Naive B cell (primary cell): Measurements from ENCODE around the gene ZBTB25. TPM values are rescaled to one million over a fixed set of nuclear protein-coding genes. Genes with fewer than 3 reads are reported as not detected.

Source experiments
- ATAC-seq, 2 donors: fragments of 150-1000 bp; cut with Tn5 transposase; 2 replicates each; pipeline ENCODE4 v1.10.0; 2021; ENCODE audit warnings: low read depth in 2 of 2, mild to moderate bottlenecking in 2 of 2, moderate library complexity in 2 of 2
- DNase-seq: peaks from one replicate; pipeline ENCODE4 v3.0.0; 2022
- H3K27ac Mint-ChIP-seq, 6 donors: one replicate each; pipeline ENCODE4 v1.8.0; 2020 to 2022; ENCODE audit warnings: mild to moderate bottlenecking in 6 of 6, mixed read lengths in 6 of 6, moderate library complexity in 5 of 6, inconsistent platforms in 2 of 6
- H3K27me3 Mint-ChIP-seq, 3 donors: one replicate each; pipeline ENCODE4 v1.8.0; 2021 to 2022; ENCODE audit warnings: mixed read lengths in 3 of 3, mild to moderate bottlenecking in 1 of 3
- H3K36me3 Mint-ChIP-seq, 2 donors: one replicate each; pipeline ENCODE4 v1.8.0; 2020 to 2022; ENCODE audit warnings: mixed read lengths in 2 of 2, inconsistent platforms in 1 of 2, mild to moderate bottlenecking in 1 of 2
- H3K4me1 Mint-ChIP-seq, 3 donors: one replicate each; pipeline ENCODE4 v1.8.0; 2020 to 2022; ENCODE audit warnings: mixed read lengths in 3 of 3, inconsistent platforms in 1 of 3, mild to moderate bottlenecking in 1 of 3, moderate library complexity in 1 of 3
- H3K4me3 Mint-ChIP-seq, 8 donors: one replicate each; pipeline ENCODE4 v1.8.0; 2020 to 2022; ENCODE audit warnings: mild to moderate bottlenecking in 8 of 8, mixed read lengths in 8 of 8, moderate library complexity in 8 of 8, inconsistent platforms in 2 of 8
- H3K9me3 Mint-ChIP-seq, 7 donors: one replicate each; pipeline ENCODE4 v1.8.0; 2020 to 2022; ENCODE audit warnings: mixed read lengths in 7 of 7, mild to moderate bottlenecking in 5 of 7, inconsistent platforms in 2 of 7, moderate library complexity in 1 of 7
- polyA plus RNA-seq, 6 donors: library from polyadenylated mRNA; unstranded; fragments of 300-500 nt; fragmentation: Illumina TruSeq; gene quantifications; one replicate each; pipeline ENCODE4 v1.2.3, GENCODE V29; 2021; ENCODE audit warnings: low read depth in 6 of 6

The ZBTB25 gene, protein sequence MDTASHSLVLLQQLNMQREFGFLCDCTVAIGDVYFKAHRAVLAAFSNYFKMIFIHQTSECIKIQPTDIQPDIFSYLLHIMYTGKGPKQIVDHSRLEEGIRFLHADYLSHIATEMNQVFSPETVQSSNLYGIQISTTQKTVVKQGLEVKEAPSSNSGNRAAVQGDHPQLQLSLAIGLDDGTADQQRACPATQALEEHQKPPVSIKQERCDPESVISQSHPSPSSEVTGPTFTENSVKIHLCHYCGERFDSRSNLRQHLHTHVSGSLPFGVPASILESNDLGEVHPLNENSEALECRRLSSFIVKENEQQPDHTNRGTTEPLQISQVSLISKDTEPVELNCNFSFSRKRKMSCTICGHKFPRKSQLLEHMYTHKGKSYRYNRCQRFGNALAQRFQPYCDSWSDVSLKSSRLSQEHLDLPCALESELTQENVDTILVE
- 10 to 100 TPM; 16.7 to 26.4 (median 22.3) TPM for polyA plus RNA-seq

DNA sequence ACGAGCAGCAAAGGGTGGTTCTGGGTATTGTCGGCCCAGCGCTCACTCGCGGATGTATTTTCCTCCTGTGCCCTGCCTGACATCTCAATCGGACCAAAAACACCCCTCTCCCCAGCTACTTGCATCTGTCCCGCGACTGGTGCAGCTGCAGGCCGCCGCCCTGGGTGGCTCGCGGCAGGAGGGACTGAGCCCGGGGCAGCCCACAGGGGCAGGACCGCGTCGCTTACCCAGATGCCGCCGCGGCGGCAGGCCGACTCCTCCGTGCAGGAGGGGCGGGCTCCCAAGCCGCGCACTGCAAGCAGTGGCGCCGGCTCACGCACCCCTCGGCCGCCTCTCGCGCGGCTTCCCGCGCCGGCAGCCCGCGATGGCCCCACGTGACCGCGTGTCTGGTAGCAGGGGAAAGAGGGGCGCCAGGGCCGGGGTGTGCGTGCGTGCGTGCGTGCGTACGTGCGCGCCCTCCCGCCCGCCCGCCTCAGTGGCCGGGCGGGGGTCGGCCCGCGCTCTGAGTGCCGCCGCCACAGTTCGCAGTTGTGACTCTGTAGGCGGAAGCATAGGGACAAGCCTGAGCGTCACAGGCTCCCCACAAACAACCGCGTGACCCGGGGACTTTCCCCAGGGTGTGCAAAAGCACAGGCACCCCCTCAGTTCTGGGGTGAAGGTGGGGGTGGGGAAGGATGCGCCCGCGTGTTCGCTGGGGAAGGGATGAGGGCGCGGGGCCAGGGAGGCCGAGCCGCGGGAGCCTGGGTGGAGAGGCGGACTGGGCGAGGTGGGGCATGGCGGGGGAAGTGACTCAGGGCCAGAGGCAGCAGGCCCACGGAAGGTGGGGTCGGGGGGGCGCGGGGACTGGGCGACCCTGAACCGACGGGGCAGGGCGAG is at the start of gene ZBTB25:
Gene ZBTB25, minus strand, starts transcription at position 405 of the 876 bp plus-strand sequence. CDS start 13,305 bp downstream, outside the sequence.
- DNase-seq (peak; percentile 99), ATAC-seq (peak; percentile 65 to 66)
- Mint-ChIP-seq H3K4me3 (peak within 1 kb of the TSS; percentile 91 to 99 (median 96)), H3K27me3 (peaks cover 0 to 6% (median 0%) of the 10 kb centered on the region in 3 donors), H3K36me3 (no peaks in the 10 kb centered on the region), H3K9me3 (no peaks in the 10 kb centered on the region), H3K4me1 (peaks cover 60 to 75% (median 74%) of the 10 kb centered on the region in 3 donors), H3K27ac (peak within 1 kb of the TSS; percentile 99 to 100 (median 100))

DNA sequence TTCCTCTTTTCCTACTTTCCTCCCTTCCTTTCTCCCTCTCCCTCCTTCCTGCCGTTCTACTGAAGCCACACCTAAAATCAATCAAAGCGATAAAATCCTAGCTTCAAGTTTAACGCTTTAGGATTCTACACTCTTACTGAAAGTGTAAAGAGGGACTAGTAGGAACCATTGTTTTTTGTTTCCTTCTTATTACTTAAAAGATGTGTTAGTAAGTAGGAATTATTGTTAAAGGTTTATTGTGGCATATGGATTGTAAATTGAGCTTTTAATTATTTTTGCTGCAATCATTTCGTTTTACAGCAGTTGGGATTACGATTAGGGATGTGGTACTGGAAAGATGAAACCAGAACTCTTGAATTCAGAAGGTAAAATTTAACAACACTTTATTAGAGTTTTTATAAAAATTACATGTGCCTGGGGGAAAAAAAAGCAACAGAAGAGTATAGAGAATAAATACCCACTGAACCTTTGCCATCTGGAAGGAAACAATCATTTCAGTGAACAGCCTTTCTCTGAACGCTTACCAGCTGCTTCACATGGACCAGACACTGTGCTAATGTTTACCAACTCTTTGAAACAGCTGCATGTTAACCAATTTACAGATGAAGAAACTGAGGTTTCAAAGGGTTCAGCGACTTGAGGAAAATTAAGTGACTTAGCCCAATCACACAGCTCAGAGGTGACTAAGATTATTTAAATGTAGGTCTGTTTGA is 47.1 kb upstream of the ZBTB25 start:
- no peaks in the 10 kb centered on the region for H3K9me3 Mint-ChIP-seq
- H3K27ac Mint-ChIP-seq, result no peak overlapping the region

DNA sequence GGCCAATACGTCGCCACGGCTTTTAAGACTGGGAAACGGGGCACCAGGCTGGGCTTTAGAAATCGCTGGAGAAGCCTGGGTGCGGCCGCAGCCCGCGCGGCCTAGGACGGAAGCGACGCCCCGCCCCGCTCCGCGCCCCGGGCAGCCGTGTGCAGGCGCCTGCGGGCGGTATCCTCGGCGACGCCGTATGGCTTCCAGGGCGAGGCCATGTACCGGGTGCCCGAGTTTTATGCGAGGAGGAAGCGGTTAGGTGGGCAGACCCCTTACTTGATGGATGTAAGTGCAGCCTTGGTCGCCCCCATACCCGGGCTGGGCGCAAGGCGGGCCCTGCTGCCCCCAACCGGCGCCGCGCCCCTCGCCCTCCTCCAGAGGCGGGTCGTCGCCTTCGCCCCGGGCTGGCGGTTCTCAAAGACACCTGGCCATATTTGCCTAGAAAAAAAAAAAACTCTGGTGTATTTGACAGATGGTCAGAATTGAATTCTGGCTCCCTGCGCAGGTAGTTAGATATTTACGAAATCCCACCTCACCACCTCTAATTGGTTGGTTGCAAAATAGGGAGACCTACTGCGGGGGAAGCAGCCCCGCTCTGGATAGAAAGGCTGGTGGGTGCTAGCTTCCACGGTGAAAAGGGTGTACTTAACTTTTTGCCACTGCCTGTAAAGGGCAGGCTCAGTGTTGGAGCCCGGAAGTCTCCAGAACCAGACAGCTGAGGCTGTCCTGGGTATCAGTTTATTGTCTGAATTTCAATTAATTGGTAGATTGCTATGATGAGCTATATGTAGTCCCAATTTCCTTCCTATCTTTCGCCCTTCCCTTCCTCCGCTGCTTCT is 46.4 kb upstream of the ZBTB25 start, which contains the start of gene PPP1R36:
Gene PPP1R36, plus strand, starts transcription at position 171 of the 830 bp plus-strand sequence. Its CDS starts 37 bp downstream, at position 208.
- peak within 1 kb of the TSS; percentile 47 to 86 (median 64) for H3K4me3 Mint-ChIP-seq
- H3K4me1 Mint-ChIP-seq, result peaks cover 9 to 12% (median 11%) of the 10 kb centered on the region in 3 donors
- peak within 1 kb of the TSS in 3 of 6 donors; percentile 7 to 47 (median 31) for H3K27ac Mint-ChIP-seq
- ATAC-seq (peak; percentile 93 to 94), DNase-seq (peak; percentile 29)
- no peaks in the 10 kb centered on the region for H3K36me3 Mint-ChIP-seq
- H3K9me3 Mint-ChIP-seq, result no peaks in the 10 kb centered on the region
- H3K27me3 Mint-ChIP-seq, result peaks cover 8 to 44% (median 36%) of the 10 kb centered on the region in 3 donors

More for the DNA sequence above, 47.1 kb upstream of the ZBTB25 start:
- DNase-seq (no peak), ATAC-seq (no peak)
- H3K4me1 Mint-ChIP-seq, result peaks cover 9 to 12% (median 11%) of the 10 kb centered on the region in 3 donors
- H3K4me3 Mint-ChIP-seq, result peak overlapping the region; percentile 36 to 86 (median 56)
- H3K27me3 Mint-ChIP-seq, result peaks cover 8 to 44% (median 40%) of the 10 kb centered on the region in 3 donors
- no peaks in the 10 kb centered on the region for H3K36me3 Mint-ChIP-seq

DNA sequence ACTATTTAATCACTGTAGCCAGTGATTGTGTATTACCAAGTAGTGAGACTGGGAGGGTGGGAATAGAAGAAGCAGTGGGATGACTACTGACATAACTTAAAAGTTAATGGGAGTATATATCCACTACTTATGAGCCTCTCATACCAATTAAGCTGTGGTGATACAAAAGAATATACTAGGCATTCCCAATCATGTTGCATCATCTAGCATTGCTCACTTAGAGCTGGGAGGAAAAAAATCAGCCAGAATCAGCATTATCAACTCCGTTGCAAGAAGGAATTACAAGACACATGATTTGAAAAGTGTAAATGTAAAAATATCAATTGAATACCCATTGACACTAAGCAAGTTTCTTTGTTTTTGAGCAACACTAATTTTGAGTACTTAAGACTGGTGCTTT is 45.4 kb upstream of the ZBTB25 start:
- Mint-ChIP-seq H3K4me3 (peak overlapping the region in 6 of 8 donors; percentile 29 to 74 (median 54)), H3K27ac (no peak overlapping the region), H3K9me3 (no peaks in the 10 kb centered on the region), H3K27me3 (peaks cover 8 to 37% (median 31%) of the 10 kb centered on the region in 3 donors), H3K36me3 (no peaks in the 10 kb centered on the region), H3K4me1 (peaks cover 9 to 12% (median 11%) of the 10 kb centered on the region in 3 donors)
- DNase-seq (no peak), ATAC-seq (no peak)

DNA sequence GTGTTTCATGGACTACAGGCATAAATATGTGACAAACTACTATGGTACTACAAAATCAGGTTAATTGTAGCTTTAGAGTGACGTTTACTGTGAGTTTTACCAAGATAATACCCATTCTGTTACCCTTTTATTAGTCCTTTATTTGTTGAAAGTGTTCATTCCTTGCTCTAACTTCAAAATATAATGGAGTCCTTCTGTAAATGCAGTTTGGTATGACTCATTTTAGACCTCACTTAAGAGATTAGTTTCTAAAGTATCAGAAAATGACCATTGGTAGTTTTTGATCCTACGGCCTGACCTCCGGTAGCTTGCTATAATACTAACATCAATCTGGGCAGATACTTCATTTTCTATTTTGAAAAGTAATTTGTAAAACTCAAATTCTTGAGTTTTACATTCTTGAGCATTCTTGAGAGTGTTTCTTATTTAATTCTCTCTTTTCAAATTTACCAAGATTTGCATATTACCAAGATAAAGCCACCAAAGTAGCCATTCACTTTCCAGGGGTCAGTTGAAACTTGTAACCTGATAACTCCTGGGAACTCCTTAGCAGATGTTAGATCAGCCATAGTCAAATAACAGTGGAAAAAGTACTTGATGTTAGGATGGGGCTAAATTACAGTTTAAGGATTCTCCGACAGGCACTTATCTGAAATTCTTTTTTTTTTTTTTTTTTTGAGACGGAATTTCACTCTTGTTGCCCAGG is 41.1 kb upstream of the ZBTB25 start:
- peaks cover 6 to 17% (median 8%) of the 10 kb centered on the region in 7 donors for H3K9me3 Mint-ChIP-seq
- peaks cover 18 to 35% (median 34%) of the 10 kb centered on the region in 3 donors for H3K4me1 Mint-ChIP-seq
- H3K36me3 Mint-ChIP-seq, result peaks cover 0 to 11% of the 10 kb centered on the region in 2 donors
- no peak overlapping the region for H3K4me3 Mint-ChIP-seq
- DNase-seq (no peak), ATAC-seq (no peak)
- peaks cover 10 to 39% (median 17%) of the 10 kb centered on the region in 3 donors for H3K27me3 Mint-ChIP-seq
- H3K27ac Mint-ChIP-seq, result no peak overlapping the region

DNA sequence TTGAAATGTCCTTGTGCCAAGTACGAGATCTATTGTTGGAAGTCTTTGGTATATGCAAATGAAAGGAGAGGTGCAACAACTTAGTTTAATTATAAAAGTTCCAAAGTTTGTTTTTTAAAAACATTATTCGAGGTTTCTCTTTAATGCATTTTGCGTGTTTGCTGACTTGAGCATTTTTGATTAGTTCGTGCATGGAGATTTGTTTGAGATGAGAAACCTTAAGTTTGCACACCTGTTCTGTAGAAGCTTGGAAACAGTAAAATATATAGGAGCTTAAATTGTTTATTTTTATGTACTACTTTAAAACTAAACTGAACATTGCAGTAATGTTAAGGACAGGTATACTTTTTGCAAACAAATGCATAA is 39.2 kb upstream of the ZBTB25 start:
- H3K27ac Mint-ChIP-seq, result peak overlapping the region in 1 of 6 donors; percentile 54
- DNase-seq (no peak), ATAC-seq (no peak)
- peaks cover 0 to 11% of the 10 kb centered on the region in 2 donors for H3K36me3 Mint-ChIP-seq
- peaks cover 22 to 40% (median 40%) of the 10 kb centered on the region in 3 donors for H3K4me1 Mint-ChIP-seq
- H3K4me3 Mint-ChIP-seq, result peak overlapping the region in 7 of 8 donors; percentile 91 to 99 (median 97)
- H3K27me3 Mint-ChIP-seq, result peaks cover 0 to 30% (median 10%) of the 10 kb centered on the region in 3 donors
- peaks cover 6 to 17% (median 8%) of the 10 kb centered on the region in 7 donors for H3K9me3 Mint-ChIP-seq

DNA sequence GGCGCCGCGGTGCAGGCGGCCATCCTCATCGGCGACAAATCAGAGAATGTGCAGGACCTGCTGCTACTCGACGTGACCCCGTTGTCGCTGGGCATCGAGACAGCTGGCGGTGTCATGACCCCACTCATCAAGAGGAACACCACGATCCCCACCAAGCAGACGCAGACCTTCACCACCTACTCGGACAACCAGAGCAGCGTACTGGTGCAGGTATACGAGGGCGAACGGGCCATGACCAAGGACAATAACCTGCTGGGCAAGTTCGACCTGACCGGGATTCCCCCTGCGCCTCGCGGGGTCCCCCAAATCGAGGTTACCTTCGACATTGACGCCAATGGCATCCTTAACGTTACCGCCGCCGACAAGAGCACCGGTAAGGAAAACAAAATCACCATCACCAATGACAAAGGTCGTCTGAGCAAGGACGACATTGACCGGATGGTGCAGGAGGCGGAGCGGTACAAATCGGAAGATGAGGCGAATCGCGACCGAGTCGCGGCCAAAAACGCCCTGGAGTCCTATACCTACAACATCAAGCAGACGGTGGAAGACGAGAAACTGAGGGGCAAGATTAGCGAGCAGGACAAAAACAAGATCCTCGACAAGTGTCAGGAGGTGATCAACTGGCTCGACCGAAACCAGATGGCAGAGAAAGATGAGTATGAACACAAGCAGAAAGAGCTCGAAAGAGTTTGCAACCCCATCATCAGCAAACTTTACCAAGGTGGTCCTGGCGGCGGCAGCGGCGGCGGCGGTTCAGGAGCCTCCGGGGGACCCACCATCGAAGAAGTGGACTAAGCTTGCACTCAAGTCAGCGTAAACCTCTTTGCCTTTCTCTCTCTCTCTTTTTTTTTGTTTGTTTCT is 38.6 kb upstream of the ZBTB25 start:
- peaks cover 0 to 11% of the 10 kb centered on the region in 2 donors for H3K36me3 Mint-ChIP-seq
- H3K27me3 Mint-ChIP-seq, result peaks cover 0 to 28% (median 10%) of the 10 kb centered on the region in 3 donors
- no peak for ATAC-seq
- DNase-seq, result no peak
- H3K4me1 Mint-ChIP-seq, result peaks cover 22 to 40% (median 40%) of the 10 kb centered on the region in 3 donors
- peaks cover 6 to 17% (median 8%) of the 10 kb centered on the region in 7 donors for H3K9me3 Mint-ChIP-seq
- H3K4me3 Mint-ChIP-seq, result peak overlapping the region; percentile 86 to 99 (median 96)
- H3K27ac Mint-ChIP-seq, result peak overlapping the region in 5 of 6 donors; percentile 36 to 82 (median 69)

DNA sequence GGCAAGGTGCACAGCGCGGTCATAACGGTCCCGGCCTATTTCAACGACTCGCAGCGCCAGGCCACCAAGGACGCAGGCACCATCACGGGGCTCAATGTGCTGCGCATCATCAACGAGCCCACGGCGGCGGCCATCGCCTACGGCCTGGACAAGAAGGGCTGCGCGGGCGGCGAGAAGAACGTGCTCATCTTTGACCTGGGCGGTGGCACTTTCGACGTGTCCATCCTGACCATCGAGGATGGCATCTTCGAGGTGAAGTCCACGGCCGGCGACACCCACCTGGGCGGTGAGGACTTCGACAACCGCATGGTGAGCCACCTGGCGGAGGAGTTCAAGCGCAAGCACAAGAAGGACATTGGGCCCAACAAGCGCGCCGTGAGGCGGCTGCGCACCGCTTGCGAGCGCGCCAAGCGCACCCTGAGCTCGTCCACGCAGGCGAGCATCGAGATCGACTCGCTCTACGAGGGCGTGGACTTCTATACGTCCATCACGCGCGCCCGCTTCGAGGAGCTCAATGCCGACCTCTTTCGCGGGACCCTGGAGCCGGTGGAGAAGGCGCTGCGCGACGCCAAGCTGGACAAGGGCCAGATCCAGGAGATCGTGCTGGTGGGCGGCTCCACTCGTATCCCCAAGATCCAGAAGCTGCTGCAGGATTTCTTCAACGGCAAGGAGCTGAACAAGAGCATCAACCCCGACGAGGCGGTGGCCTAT is 37.8 kb upstream of the ZBTB25 start:
- Mint-ChIP-seq H3K36me3 (peaks cover 0 to 11% of the 10 kb centered on the region in 2 donors), H3K9me3 (peaks cover 6 to 17% (median 8%) of the 10 kb centered on the region in 7 donors), H3K27me3 (peaks cover 0 to 24% (median 10%) of the 10 kb centered on the region in 3 donors), H3K4me1 (peaks cover 22 to 40% (median 40%) of the 10 kb centered on the region in 3 donors), H3K27ac (peak overlapping the region in 5 of 6 donors; percentile 18 to 96 (median 69)), H3K4me3 (peak overlapping the region; percentile 91 to 100 (median 97))
- DNase-seq (no peak), ATAC-seq (no peak)

DNA sequence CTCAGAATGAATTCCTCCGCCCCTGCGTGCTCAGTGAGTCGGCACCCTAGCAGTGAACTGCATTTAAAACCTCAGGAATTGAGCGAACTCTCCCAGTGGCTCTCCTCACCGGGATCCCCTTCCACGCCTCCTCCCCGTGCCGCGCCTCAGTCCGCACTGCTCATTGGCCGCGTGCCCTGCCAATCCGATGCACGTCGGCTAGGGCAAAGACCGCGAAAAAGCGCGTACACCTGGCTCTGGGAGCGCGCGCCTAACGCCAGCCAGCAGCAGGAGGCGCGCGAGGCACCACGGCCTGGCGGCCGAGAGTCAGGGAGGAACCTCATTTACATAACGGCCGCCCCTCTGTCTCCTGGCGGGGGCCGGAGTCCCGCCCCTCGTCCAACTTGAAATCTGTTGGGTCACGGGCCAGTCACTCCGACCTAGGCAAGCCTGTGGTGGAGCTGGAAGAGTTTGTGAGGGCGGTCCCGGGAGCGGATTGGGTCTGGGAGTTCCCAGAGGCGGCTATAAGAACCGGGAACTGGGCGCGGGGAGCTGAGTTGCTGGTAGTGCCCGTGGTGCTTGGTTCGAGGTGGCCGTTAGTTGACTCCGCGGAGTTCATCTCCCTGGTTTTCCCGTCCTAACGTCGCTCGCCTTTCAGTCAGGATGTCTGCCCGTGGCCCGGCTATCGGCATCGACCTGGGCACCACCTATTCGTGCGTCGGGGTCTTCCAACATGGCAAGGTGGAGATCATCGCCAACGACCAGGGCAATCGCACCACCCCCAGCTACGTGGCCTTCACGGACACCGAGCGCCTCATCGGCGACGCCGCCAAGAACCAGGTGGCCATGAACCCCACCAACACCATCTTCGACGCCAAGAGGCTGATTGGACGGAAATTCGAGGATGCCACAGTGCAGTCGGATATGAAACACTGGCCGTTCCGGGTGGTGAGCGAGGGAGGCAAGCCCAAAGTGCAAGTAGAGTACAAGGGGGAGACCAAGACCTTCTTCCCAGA is 36.9 kb upstream of the ZBTB25 start, which contains the start of gene HSPA2:
Gene HSPA2, plus strand, starts transcription at position 534 of the 995 bp plus-strand sequence. Its CDS starts 109 bp downstream, at position 643.
- ATAC-seq (peak; percentile 90), DNase-seq (peak; percentile 94)
- Mint-ChIP-seq H3K9me3 (peaks cover 6 to 17% (median 8%) of the 10 kb centered on the region in 7 donors), H3K36me3 (peaks cover 0 to 11% of the 10 kb centered on the region in 2 donors), H3K4me1 (peaks cover 22 to 40% (median 40%) of the 10 kb centered on the region in 3 donors), H3K4me3 (peak within 1 kb of the TSS; percentile 91 to 100 (median 97)), H3K27ac (peak within 1 kb of the TSS; percentile 84 to 96 (median 94)), H3K27me3 (peaks cover 0 to 24% (median 10%) of the 10 kb centered on the region in 3 donors)
